GM10847 (cell line): ENCODE results near the gene MRPS23.

ENCODE experiments used
- POLR2A ChIP-seq: IDR thresholded peaks from 2 replicates; pipeline ENCODE4 v1.6.1; 2011; ENCODE audit not compliant: insufficient read length; ENCODE audit errors: extremely low read depth

MRPS23 gene

GRCh38 chr17:57849874-57850754 lies at the start of gene MRPS23:
Gene MRPS23 (minus strand): TSS chr17:57850044. CDS start chr17:57850010, 34 bp downstream.
- peak; percentile 70 for TF ChIP-seq POLR2A

DNA sequence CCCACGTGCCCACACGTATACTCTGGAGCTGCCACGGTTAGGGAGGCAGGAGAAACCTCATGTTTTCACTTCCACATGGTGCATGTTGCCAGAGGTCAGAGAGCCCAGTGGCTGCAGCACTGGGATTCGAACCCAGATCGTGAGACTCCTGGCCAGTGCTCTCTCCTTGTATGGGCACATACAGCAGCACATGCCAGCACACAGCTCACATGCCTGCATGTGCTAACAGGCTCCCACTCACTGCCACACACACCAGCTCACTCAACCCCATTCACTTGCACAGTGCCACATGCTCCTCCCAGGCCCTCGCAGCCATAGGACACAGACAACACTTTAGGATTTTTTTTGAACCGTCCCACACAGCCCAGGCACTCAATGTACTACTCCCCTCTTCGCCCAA lies 49.5 kb upstream of the MRPS23 start:
- no peak for TF ChIP-seq POLR2A

DNA sequence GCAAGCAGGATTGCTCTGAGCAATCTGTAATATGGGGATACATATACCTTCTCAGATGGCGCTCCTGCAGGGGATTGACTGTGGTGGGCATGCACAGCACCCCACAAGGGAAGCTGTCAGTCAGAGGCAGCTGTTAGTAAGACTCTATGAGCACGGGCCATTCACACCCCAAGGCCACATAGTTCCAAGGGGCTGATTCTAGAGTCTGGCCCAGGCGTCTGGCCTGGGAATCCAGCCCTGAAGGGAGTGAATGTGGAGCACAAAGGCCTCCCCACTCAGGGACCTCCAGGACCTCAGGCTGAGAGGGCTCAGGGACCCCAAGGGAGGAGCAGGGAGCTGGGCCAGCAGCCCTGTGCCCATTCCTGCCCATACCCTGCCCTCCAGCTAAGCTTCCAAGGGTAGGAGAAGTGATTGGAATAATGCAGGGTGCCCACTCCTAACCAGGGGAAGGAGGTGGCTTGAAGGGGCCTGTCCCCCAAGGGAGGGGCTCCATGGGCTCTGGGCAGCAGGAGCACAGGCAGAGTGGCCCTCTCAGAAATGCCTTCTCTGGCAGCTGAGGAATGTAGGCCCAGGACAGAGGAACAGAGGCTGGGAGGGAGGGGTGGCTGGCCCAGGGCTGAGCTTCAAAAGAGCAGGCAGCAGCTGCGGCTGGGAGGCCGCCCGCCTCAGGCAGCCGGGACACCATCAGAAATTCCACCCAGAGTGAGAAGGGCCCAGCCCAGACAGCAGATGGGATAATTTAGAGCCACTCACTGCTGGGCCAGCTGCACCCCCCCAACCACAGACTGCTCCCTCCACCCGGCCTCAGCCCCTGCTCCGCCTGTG lies 48.9 kb upstream of the MRPS23 start:
- TF ChIP-seq POLR2A = no peak

GRCh38 chr17:57895382-57896060 lies 45.7 kb upstream of the MRPS23 start:
- no peak for TF ChIP-seq POLR2A

DNA sequence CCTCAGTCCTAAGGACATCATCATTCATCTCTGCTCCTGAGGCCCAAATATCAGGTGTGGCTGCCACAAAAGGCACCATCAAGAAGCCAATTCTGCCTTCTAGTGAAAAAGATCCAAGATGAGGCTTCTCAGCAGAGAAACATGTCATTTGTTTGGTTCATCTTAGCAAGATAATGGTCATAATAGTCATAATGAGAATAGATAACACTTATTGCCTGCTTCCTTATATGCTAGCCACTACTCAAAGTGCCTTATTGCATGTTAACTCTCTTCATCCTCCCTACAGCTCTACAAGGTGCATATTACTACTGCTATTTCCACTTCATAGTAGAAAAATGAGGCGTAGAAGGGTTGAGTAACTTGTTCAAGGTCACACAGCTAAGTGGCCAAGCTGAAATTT lies 45.0 kb upstream of the MRPS23 start:
- TF ChIP-seq POLR2A = no peak

GRCh38 chr17:57892820-57893595 lies 43.2 kb upstream of the MRPS23 start:
- TF ChIP-seq POLR2A = no peak

GRCh38 chr17:57892146-57892819 lies 42.4 kb upstream of the MRPS23 start:
- TF ChIP-seq POLR2A = no peak

DNA sequence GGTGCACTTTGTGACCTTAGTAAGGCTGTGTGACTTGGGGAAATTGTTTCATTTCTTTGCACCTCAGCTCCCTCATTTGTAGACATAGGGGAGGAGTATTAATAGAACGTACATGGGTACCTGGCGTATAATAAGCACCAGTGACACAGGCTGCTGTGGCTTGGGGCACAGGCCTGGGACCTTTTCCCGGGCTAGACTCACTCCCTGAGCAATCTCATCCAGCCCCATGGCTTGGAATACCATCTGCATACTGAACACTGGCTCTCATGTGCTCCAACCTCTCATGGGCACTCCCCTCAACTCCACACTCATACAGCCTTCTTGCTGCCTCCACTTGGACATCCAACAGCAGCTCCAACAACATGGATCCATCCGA lies 41.0 kb upstream of the MRPS23 start:
- TF ChIP-seq POLR2A = no peak

DNA sequence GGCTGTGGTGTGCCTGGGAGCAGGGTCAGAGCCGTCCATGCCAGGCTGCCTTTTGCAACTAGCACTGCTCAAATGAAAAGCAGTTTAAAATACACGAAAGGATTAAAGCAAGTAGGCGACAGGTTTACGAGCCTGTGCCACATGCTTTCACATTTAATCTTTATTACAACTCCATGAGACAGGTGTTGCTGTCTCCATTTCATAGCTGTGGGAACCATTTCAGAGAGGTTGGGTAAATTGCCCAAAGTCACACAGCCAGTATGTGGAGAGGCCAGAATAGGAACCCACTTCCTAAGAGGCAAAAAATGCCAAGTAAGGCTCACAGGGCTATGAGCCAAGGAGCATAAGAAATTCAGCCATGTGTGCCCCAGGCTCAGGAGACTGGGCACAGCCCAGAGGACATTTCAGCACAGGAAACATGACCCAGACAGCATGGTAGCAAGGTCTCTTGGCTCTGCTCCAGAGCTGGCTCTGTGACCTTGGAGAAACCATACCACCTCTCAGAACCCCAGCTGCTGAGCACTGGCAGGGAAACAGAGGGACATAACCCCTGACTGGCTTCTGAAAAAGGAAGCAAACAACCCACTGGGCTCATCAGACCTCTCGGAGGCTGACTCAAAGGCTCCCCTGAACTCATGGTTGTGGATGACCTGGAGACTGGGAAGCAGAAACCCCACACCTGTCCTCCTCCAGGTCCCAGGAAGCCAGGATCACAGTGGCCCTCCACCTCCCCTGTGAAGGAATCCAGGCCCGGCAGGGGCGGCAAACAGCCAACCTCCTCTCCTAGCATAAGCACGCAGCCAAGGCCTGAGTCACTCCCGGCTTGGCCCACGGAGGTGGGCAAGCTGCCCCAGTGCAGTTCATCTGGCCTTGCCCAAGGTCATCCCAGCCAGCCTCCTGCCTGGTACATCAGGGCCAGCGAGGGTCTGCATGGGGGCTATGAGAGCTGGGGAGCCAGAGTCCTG lies 40.3 kb upstream of the MRPS23 start:
- TF ChIP-seq POLR2A = no peak

GRCh38 chr17:57889252-57889651 lies 39.4 kb upstream of the MRPS23 start:
- no peak for TF ChIP-seq POLR2A

GRCh38 chr17:57888311-57889216 lies 38.7 kb upstream of the MRPS23 start:
- no peak for TF ChIP-seq POLR2A

- TF ChIP-seq POLR2A = no peak
These were observed 37.3 kb upstream of the MRPS23 start for GRCh38 chr17:57887161-57887560.
